HEK293T (cell line): Measurements from ENCODE around the gene SLC25A29.

Experiments used
- CTCF ChIA-PET: fragments of 350-600 bp; formaldehyde crosslinking; extraction: SDS; loops from one replicate; lab custom pipeline; 2021; ENCODE audit warnings: antibody characterized with exemption, inconsistent platforms; lab: Yijun Ruan, JAX
- POLR2A ChIA-PET: fragments of 350-600 bp; formaldehyde crosslinking; extraction: SDS; loops from one replicate; lab custom pipeline; 2020; ENCODE audit warnings: antibody characterized with exemption, inconsistent platforms; lab: Yijun Ruan, JAX
- DNase-seq: peaks from one replicate; pipeline ENCODE4 v3.0.0; 2012; ENCODE audit warnings: mixed read lengths; ENCODE audit errors: extremely low spot score
- ARNT ChIP-seq: fragments of 450-650 bp; IDR thresholded peaks from 2 replicates; pipeline ENCODE4 v1.6.1; 2017; ENCODE audit warnings: mild to moderate bottlenecking
- BHLHE40 ChIP-seq: fragments of 450-650 bp; IDR thresholded peaks from 2 replicates; pipeline ENCODE4 v1.6.1; 2016; ENCODE audit warnings: mild to moderate bottlenecking, moderate library complexity, borderline replicate concordance
- CTBP1 ChIP-seq: fragments of 450-650 bp; IDR thresholded peaks from 2 replicates; pipeline ENCODE4 v1.6.1; 2016; ENCODE audit warnings: borderline replicate concordance
- ELF4 ChIP-seq: fragments of 450-650 bp; IDR thresholded peaks from 2 replicates; pipeline ENCODE4 v1.6.1; 2017; ENCODE audit warnings: antibody characterized with exemption
- FOXA1 ChIP-seq: fragments of 450-650 bp; IDR thresholded peaks from 2 replicates; pipeline ENCODE4 v1.6.1; 2016; ENCODE audit warnings: mild to moderate bottlenecking
- FOXK2 ChIP-seq: fragments of 450-650 bp; IDR thresholded peaks from 2 replicates; pipeline ENCODE4 v1.6.1; 2016; ENCODE audit warnings: mild to moderate bottlenecking
- FOXM1 ChIP-seq: fragments of 450-650 bp; IDR thresholded peaks from 2 replicates; pipeline ENCODE4 v1.6.1; 2017; ENCODE audit warnings: mild to moderate bottlenecking, borderline replicate concordance
- HDGF ChIP-seq: fragments of 450-650 bp; IDR thresholded peaks from 2 replicates; pipeline ENCODE4 v1.6.1; 2017; ENCODE audit warnings: antibody characterized with exemption, borderline replicate concordance
- L3MBTL2 ChIP-seq: fragments of 450-650 bp; conservative IDR thresholded peaks from 2 replicates; pipeline ENCODE4 v1.6.1; 2016; ENCODE audit warnings: mild to moderate bottlenecking
- LEF1 ChIP-seq: fragments of 450-650 bp; IDR thresholded peaks from 2 replicates; pipeline ENCODE4 v1.6.1; 2017; ENCODE audit warnings: mild to moderate bottlenecking, borderline replicate concordance
- NFRKB ChIP-seq: fragments of 450-650 bp; IDR thresholded peaks from 2 replicates; pipeline ENCODE4 v1.6.1; 2016; ENCODE audit warnings: mild to moderate bottlenecking, moderate library complexity
- PKNOX1 ChIP-seq: fragments of 450-650 bp; IDR thresholded peaks from 2 replicates; pipeline ENCODE4 v1.6.1; 2016
- SP1 ChIP-seq: fragments of 450-650 bp; IDR thresholded peaks from 2 replicates; pipeline ENCODE4 v1.6.1; 2017
- SUZ12 ChIP-seq: fragments of 450-650 bp; IDR thresholded peaks from 2 replicates; pipeline ENCODE4 v1.6.1; 2016; ENCODE audit warnings: mild to moderate bottlenecking
- TARDBP ChIP-seq: fragments of 450-650 bp; IDR thresholded peaks from 2 replicates; pipeline ENCODE4 v1.6.1; 2016
- ZNF384 ChIP-seq: fragments of 450-650 bp; IDR thresholded peaks from 2 replicates; pipeline ENCODE4 v1.6.1; 2016

The SLC25A29 gene

GRCh38 chr14:100262545-100262944 lies 43.7 kb downstream of the SLC25A29 start:
- CTCF ChIA-PET = interaction anchor here (1.8 kb wide), 1 partner anchor 16 kb away, joined by 5 read pairs; no protein-coding TSS in a partner anchor
- TF ChIP-seq SP1 = no peak
- TF ChIP-seq L3MBTL2 = no peak
- no peak for TF ChIP-seq LEF1
- no peak for TF ChIP-seq PKNOX1
- TF ChIP-seq SUZ12 = no peak
- TF ChIP-seq HDGF = no peak
- no peak for TF ChIP-seq FOXK2
- no peak for DNase-seq
- POLR2A ChIA-PET = no interaction called here

GRCh38 chr14:100261621-100262020 lies 44.6 kb downstream of the SLC25A29 start:
- no peak for TF ChIP-seq SP1
- no peak for TF ChIP-seq SUZ12
- no peak for TF ChIP-seq L3MBTL2
- TF ChIP-seq LEF1 = no peak
- no peak for TF ChIP-seq TARDBP
- no peak for TF ChIP-seq FOXA1
- no peak for TF ChIP-seq BHLHE40
- TF ChIP-seq ELF4 = no peak
- TF ChIP-seq FOXM1 = no peak
- no peak for TF ChIP-seq FOXK2
- no peak for TF ChIP-seq HDGF
- TF ChIP-seq PKNOX1 = no peak
- TF ChIP-seq ZNF384 = no peak
- TF ChIP-seq CTBP1 = no peak
- TF ChIP-seq NFRKB = no peak
- no peak for TF ChIP-seq ARNT
- no peak for DNase-seq
- ChIA-PET CTCF (interaction anchor here (0.7 to 1.8 kb wide), 4 partner anchors 15 to 24 kb away, joined by 3 to 5 read pairs (median 3); no protein-coding TSS in a partner anchor), POLR2A (no interaction called here)

GRCh38 chr14:100256339-100256895 lies 49.8 kb downstream of the SLC25A29 start:
- no peak for TF ChIP-seq SUZ12
- no peak for TF ChIP-seq FOXM1
- no peak for TF ChIP-seq PKNOX1
- no peak for TF ChIP-seq ARNT
- TF ChIP-seq TARDBP = no peak
- TF ChIP-seq ELF4 = no peak
- TF ChIP-seq SP1 = no peak
- TF ChIP-seq HDGF = no peak
- TF ChIP-seq LEF1 = no peak
- no peak for TF ChIP-seq CTBP1
- no peak for TF ChIP-seq NFRKB
- TF ChIP-seq L3MBTL2 = no peak
- no peak for TF ChIP-seq BHLHE40
- ChIA-PET CTCF (no interaction called here), POLR2A (no interaction called here)
- no peak for DNase-seq

GRCh38 chr14:100252684-100253083 lies 53.6 kb downstream of the SLC25A29 start:
- TF ChIP-seq TARDBP (no peak), SP1 (no peak), FOXK2 (no peak), ELF4 (no peak), L3MBTL2 (no peak), FOXA1 (no peak), LEF1 (no peak), NFRKB (no peak), ARNT (no peak), HDGF (no peak), SUZ12 (no peak), FOXM1 (no peak), CTBP1 (no peak), PKNOX1 (no peak), BHLHE40 (no peak)
- CTCF ChIA-PET = no interaction called here
- DNase-seq = no peak
- POLR2A ChIA-PET = no interaction called here

GRCh38 chr14:100250732-100251465 lies 55.3 kb downstream of the SLC25A29 start:
- TF ChIP-seq CTBP1 (no peak), PKNOX1 (no peak), FOXA1 (no peak), ZNF384 (no peak), SUZ12 (no peak), FOXK2 (no peak), BHLHE40 (no peak), FOXM1 (no peak), NFRKB (no peak)
- ChIA-PET CTCF (no interaction called here), POLR2A (no interaction called here)
- no peak for DNase-seq
